Fibroblast of mammary gland (primary cell): ENCODE measurements around the gene FGF4.

ENCODE experiments used
- DNase-seq: peaks from one replicate; pipeline ENCODE4 v3.0.0-alpha.2; 2010; ENCODE audit warnings: low read depth
- H3K4me3 ChIP-seq: 2 replicates; pipeline ENCODE4 v1.5.1; 2011; ENCODE audit warnings: low read depth, mild to moderate bottlenecking, low read length, moderate library complexity; ENCODE audit not compliant: control insufficient read depth
- CTCF ChIP-seq: conservative IDR thresholded peaks from 2 replicates; pipeline ENCODE4 v1.5.1; 2011; ENCODE audit warnings: low read depth, low read length, inconsistent platforms; ENCODE audit not compliant: control insufficient read depth, insufficient read depth

Gene FGF4

GRCh38 chr11:69796063-69796462, 20.9 kb upstream of the FGF4 start:
- no peak for TF ChIP-seq CTCF
- no peak for DNase-seq
- no peak overlapping the region for H3K4me3 ChIP-seq

GRCh38 chr11:69791276-69792180, 16.4 kb upstream of the FGF4 start:
- peak; percentile 26 for DNase-seq
- TF ChIP-seq CTCF: no peak
- H3K4me3 ChIP-seq: no peak overlapping the region

- no peak for TF ChIP-seq CTCF
- DNase-seq: no peak
- H3K4me3 ChIP-seq: no peak overlapping the region
Measured at GRCh38 chr11:69788956-69789355, 13.8 kb upstream of the FGF4 start.

- DNase-seq: no peak
- TF ChIP-seq CTCF: no peak
- no peak overlapping the region for H3K4me3 ChIP-seq
Measured at GRCh38 chr11:69787906-69788305, 12.8 kb upstream of the FGF4 start.

GRCh38 chr11:69787457-69787856, 12.3 kb upstream of the FGF4 start:
- TF ChIP-seq CTCF: no peak
- no peak for DNase-seq
- no peak overlapping the region for H3K4me3 ChIP-seq

GRCh38 chr11:69781241-69781640, 6.1 kb upstream of the FGF4 start:
- no peak for DNase-seq
- H3K4me3 ChIP-seq: no peak overlapping the region
- no peak for TF ChIP-seq CTCF
